HG03064 (cell line): Measurements from ENCODE around the gene PRDM1.
"Not testable (repeated sequence)": the region's sequence is repeated elsewhere in the genome, so short reads cannot be mapped to it uniquely, and the experiment has no call there.

Source experiments
- ATAC-seq: cut with Tn5 transposase; IDR thresholded peaks from one replicate; pipeline ENCODE4 v1.9.1; 2021; ENCODE audit warnings: low read depth; ENCODE audit not compliant: unreplicated experiment

The PRDM1 gene

DNA sequence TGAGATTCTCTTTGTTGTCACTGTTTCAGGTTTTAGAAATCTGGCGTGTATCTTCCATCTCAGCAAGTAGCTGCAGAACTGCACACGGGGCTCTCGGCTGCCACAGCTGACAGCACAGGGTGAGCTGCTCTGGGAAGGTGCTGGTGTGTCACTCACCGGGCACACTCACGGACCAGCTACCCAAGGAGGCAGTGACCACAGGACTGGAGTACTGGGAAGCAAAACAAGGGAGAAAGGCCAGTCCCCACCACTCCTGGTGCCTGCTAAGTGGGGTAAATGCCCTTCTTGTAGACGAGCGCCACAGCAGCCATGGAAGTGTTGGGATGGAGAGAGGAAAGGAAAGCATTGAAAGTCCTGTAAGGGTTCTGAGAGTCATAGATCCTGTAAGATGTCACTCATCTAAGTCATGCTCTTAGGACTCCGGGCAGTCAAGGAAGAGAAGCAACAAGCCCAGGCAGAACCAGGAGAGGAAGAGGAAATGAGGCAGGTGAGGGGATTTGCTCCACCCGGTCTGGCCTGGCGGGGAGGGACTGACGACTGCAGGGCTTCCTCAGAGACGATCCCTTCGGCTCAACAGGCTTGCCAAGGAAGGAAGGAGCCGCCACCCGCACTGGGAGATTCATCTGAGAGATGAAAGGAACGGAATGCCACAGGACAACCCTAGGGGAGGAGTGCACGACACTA lies 48.1 kb downstream of the PRDM1 start:
- no peak for ATAC-seq

- no peak for ATAC-seq
Measured at GRCh38 chr6:106134906-106135634, 48.9 kb downstream of the PRDM1 start.

- no peak for ATAC-seq
Measured at GRCh38 chr6:106135911-106136571, 49.9 kb downstream of the PRDM1 start.

DNA sequence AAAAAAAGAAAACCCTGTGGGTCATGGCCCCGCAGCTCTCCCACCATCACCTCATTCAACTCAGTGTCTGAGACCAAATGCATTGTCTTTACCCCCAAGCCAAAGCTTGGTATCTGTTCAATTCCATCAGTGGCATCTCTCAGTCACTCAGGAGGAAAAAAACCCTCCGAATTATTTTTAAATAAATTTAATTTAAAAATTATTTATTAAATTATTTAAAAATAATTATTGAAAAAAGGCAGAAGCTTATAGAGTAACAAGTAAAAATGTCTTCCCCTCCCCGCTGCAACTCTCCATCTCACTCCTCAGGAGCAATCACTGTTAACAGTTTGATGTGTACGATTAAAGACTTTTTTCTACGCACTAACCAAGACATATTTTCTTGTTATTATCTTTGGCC lies 50.7 kb downstream of the PRDM1 start:
- ATAC-seq, result no peak

GRCh38 chr6:106138151-106138550 lies 52.0 kb downstream of the PRDM1 start:
- ATAC-seq, result no peak

GRCh38 chr6:106141441-106142237 lies 55.5 kb downstream of the PRDM1 start:
- ATAC-seq, result peak; percentile 70

DNA sequence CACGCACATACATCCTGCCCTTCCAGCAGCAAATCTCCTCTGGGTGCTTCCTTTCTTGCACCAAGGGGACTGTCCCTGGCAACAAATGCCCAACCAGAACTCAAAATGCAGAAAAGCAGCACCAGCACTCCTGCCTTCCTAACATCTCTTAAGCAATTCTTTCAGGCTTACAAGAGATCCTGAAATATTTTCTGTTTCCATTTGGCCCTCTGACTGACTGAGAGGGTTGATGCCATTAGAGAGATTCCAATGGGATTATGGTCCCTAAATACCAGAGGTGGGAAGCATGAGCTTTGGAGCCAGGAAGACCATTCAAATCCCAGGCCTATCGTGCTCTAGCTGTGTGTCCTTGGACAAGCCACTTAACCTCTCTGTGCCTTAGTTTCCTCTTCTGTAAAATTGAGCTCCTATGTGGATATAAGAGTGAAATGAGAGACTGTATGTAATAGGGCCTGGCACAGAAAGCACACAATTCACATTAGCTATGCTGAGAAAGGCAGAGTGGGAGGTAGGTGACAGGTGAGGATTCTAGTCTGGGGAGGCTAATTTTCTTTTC lies 56.8 kb downstream of the PRDM1 start:
- no peak for ATAC-seq

- ATAC-seq, result no peak
Measured at GRCh38 chr6:106143665-106144064, 57.5 kb downstream of the PRDM1 start.

- ATAC-seq, result no peak
Measured at GRCh38 chr6:106145144-106145543, 59.0 kb downstream of the PRDM1 start.

- ATAC-seq, result no peak
Measured at GRCh38 chr6:106145741-106146227, 59.6 kb downstream of the PRDM1 start.

- ATAC-seq, result no peak
Measured at GRCh38 chr6:106146852-106147351, 60.8 kb downstream of the PRDM1 start.

- no peak for ATAC-seq
Measured at GRCh38 chr6:106147476-106147875, 61.3 kb downstream of the PRDM1 start.

DNA sequence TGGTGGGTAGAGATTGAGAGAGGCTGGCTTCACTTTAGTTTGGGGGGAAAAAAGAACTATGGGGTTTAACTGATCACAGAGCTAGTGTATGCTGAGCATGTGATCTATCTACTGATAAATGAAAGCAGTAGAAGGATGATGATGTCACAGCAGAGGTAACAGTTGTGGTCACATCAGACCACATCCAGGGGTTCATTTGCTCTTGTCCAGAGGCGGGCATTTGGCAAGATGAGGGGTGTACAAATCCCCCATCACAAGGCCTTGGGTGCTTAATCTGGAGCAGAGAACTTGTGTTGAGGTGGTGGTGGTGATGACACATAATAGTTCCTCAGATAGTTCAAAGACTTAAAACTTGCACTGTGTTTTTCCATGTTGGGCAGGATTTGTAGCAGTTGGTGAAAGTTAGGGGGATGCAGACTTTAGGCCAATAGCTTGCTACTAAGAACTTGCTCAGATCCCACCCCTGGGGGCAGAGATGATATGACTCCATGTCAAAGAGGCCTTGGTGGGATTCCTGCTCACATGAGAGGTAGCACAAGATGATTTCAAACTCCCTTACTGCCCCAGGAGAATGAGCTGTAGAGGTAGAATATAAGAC lies 63.4 kb downstream of the PRDM1 start:
- ATAC-seq, result no peak

DNA sequence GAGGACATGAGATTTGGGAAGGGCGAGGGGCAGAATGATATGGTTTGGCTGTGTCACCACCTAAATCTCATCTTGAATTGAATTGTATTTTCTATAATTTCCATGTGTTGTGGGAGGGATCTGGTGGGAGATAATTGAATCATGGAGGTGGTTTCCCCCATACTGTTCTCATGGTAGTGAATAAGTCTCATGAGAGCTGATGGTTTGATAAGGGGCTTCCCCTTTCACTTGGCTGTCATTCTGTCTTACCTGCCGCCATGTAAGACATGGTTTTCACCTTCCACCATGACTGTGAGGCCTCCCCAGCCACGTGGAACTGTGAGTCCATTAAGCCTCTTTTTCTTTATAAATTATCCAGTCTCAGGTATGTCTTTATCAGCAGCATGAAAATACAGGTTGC lies 66.3 kb downstream of the PRDM1 start:
- ATAC-seq, result not testable (repeated sequence)

DNA sequence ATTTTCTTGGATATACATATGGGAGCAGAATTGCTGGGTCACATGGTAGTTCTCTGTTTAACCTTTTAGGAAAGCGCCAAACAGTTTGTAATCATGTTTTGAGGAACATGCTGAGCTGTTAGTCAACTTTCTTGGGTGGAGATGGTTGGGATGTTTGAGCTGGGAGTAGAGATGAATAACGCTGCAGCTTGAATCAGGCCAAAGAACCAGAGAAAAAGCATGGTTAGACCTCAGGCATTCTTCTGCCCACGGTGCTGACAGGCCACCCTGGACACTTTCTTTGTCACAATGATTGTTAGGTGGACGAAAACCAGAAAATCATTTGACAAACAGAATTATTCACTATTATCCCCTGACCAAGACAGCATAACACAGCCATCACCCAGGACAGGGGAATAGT lies 66.8 kb downstream of the PRDM1 start:
- no peak for ATAC-seq

GRCh38 chr6:106154326-106154725 lies 68.2 kb downstream of the PRDM1 start:
- no peak for ATAC-seq

DNA sequence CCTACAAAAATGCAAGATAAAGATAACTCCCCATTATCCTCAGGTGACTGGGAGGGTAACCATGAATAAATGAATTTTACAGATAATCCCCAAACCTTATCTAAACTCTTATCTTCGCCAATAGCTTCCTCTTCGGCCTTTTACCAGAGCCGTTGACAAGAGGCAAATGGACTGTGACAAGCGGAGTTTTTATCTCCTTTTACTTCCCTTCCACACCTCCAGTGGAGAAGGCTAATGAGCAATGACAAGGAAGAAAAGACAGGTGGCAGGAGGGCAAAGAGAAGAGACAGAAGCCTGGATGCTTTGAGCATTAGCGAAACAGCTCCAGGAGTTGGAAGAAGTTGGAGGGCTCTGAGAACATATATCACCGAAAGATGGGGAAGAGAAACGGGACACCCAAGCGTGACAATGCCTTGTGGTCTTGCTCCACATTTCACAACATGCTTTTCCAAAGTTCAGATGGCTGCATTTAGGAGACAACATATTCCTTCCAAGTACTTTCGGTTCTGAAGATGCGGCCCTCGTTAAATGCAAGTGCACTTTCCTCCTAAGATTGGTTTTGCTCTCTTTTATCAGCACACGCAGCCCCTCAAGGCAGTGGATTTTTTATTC lies 69.2 kb downstream of the PRDM1 start:
- no peak for ATAC-seq

DNA sequence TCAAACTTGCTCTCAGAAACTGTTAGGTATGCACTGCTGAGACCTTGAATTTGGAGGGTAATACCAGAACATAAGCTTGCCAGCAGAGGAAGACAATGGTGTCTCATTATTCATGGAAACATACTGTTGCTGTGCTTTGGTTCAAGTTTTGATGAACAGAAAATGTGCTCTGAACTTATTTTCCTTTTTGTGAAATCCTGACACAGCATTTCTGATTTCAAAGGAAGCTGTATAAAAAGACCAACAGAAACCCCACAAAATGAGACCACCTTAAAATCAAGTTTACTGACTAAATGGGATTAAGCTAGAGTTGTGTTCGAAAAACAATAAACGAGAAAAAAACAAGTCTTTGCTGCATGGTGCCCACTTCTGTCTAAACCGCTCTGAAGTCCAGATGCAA lies 70.3 kb downstream of the PRDM1 start:
- no peak for ATAC-seq

DNA sequence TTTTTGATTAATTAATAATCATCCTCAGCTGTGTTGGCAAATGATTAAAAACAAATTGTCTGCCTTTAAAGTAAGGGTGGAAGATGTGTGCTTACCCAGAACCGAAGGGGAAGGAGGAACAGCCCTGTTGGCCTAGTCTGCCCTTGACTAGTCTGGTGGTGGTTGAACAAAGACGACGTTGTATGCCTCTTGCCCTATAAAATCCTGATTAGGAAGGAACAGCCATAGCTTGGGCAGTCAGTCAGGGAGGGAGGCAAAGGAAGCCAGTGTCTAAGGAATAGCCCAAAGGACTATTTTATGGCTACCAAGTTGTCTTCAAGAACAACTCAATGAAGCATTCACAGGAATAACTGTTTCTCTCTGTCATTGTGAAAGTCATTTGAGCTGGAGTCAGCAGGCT lies 70.7 kb downstream of the PRDM1 start:
- no peak for ATAC-seq
